ENCODE results near the gene BCORL1. TPM values are rescaled to one million over a fixed set of nuclear protein-coding genes. Genes with fewer than 3 reads are reported as not detected.
A peak's percentile ranks its signal among the peaks of the same experiment; 100 is the strongest.

The BCORL1 gene
- total RNA-seq, 1 experiment from 2014 or later = 5.3 TPM

- Histone ChIP-seq H3K27ac (ENCODE audit: low read length) (no peak overlapping the region), H2AFZ (ENCODE audit: low read length) (no peak overlapping the region), H3K4me1 (ENCODE audit: low read length) (peaks cover 14% of the 10 kb centered on the region), H3K4me3 (ENCODE audit: low read length) (no peak overlapping the region; the same call in 1 of the 2 replicates), H3K9ac (ENCODE audit: low read length) (peak overlapping the region; percentile 48), H3K4me2 (ENCODE audit: low read depth, low read length, poor library complexity, severe bottlenecking) (peak overlapping the region; percentile 50), H3K27me3 (ENCODE audit: low read length) (no peaks in the 10 kb centered on the region), H3K36me3 (ENCODE audit: insufficient read depth, low read length) (peaks cover 4% of the 10 kb centered on the region), H4K20me1 (ENCODE audit: insufficient read depth, low read depth, low read length) (no peaks in the 10 kb centered on the region), H3K79me2 (ENCODE audit: low read length) (no peaks in the 10 kb centered on the region), H3K9me2 (replicated peaks; ENCODE audit: insufficient read depth, low read length) (no peaks in the 10 kb centered on the region), H3K9me3 (ENCODE audit: low read length) (no peaks in the 10 kb centered on the region)
- peak; percentile 94 for DNase-seq
Observed at GRCh38 chrX:130024127-130024526, 41.7 kb downstream of the BCORL1 start.

- H3K27ac ChIP-seq (ENCODE audit: low read length) = no peak overlapping the region
- no peaks in the 10 kb centered on the region for H3K9me2 ChIP-seq (replicated peaks; ENCODE audit: insufficient read depth, low read length)
- no peaks in the 10 kb centered on the region for H4K20me1 ChIP-seq (ENCODE audit: insufficient read depth, low read depth, low read length)
- H3K27me3 ChIP-seq (ENCODE audit: low read length) = no peaks in the 10 kb centered on the region
- no peak overlapping the region for H3K9ac ChIP-seq (ENCODE audit: low read length)
- no peaks in the 10 kb centered on the region for H3K9me3 ChIP-seq (ENCODE audit: low read length)
- H2AFZ ChIP-seq (ENCODE audit: low read length) = no peak overlapping the region
- no peak for DNase-seq
- peaks cover 4% of the 10 kb centered on the region for H3K36me3 ChIP-seq (ENCODE audit: insufficient read depth, low read length)
- no peak overlapping the region for H3K4me3 ChIP-seq (ENCODE audit: low read length)
- H3K4me2 ChIP-seq (ENCODE audit: low read depth, low read length, poor library complexity, severe bottlenecking) = no peak overlapping the region
- peaks cover 14% of the 10 kb centered on the region for H3K4me1 ChIP-seq (ENCODE audit: low read length)
- H3K79me2 ChIP-seq (ENCODE audit: low read length) = no peaks in the 10 kb centered on the region
Observed at GRCh38 chrX:130025256-130025655, 42.8 kb downstream of the BCORL1 start.

- no peaks in the 10 kb centered on the region for H3K9me2 ChIP-seq (replicated peaks; ENCODE audit: insufficient read depth, low read length)
- no peak overlapping the region for H3K4me3 ChIP-seq (ENCODE audit: low read length)
- no peaks in the 10 kb centered on the region for H4K20me1 ChIP-seq (ENCODE audit: insufficient read depth, low read depth, low read length)
- peaks cover 14% of the 10 kb centered on the region for H3K4me1 ChIP-seq (ENCODE audit: low read length)
- H2AFZ ChIP-seq (ENCODE audit: low read length) = no peak overlapping the region
- H3K79me2 ChIP-seq (ENCODE audit: low read length) = no peaks in the 10 kb centered on the region
- H3K4me2 ChIP-seq (ENCODE audit: low read depth, low read length, poor library complexity, severe bottlenecking) = no peak overlapping the region
- no peak for DNase-seq
- no peaks in the 10 kb centered on the region for H3K27me3 ChIP-seq (ENCODE audit: low read length)
- H3K9ac ChIP-seq (ENCODE audit: low read length) = no peak overlapping the region
- H3K9me3 ChIP-seq (ENCODE audit: low read length) = no peaks in the 10 kb centered on the region
- no peak overlapping the region for H3K27ac ChIP-seq (ENCODE audit: low read length)
- peaks cover 4% of the 10 kb centered on the region for H3K36me3 ChIP-seq (ENCODE audit: insufficient read depth, low read length)
Observed at GRCh38 chrX:130027569-130027968, 45.1 kb downstream of the BCORL1 start.

GRCh38 chrX:130028196-130028595, 45.8 kb downstream of the BCORL1 start:
- no peaks in the 10 kb centered on the region for H3K27me3 ChIP-seq (ENCODE audit: low read length)
- no peaks in the 10 kb centered on the region for H3K9me2 ChIP-seq (replicated peaks; ENCODE audit: insufficient read depth, low read length)
- no peak overlapping the region for H3K9ac ChIP-seq (ENCODE audit: low read length)
- H3K79me2 ChIP-seq (ENCODE audit: low read length) = no peaks in the 10 kb centered on the region
- H3K4me2 ChIP-seq (ENCODE audit: low read depth, low read length, poor library complexity, severe bottlenecking) = no peak overlapping the region
- no peaks in the 10 kb centered on the region for H4K20me1 ChIP-seq (ENCODE audit: insufficient read depth, low read depth, low read length)
- H3K27ac ChIP-seq (ENCODE audit: low read length) = no peak overlapping the region
- H3K4me1 ChIP-seq (ENCODE audit: low read length) = peaks cover 14% of the 10 kb centered on the region
- H3K4me3 ChIP-seq (ENCODE audit: low read length) = no peak overlapping the region
- H3K9me3 ChIP-seq (ENCODE audit: low read length) = no peaks in the 10 kb centered on the region
- H3K36me3 ChIP-seq (ENCODE audit: insufficient read depth, low read length) = peaks cover 4% of the 10 kb centered on the region
- H2AFZ ChIP-seq (ENCODE audit: low read length) = no peak overlapping the region
- peak; percentile 78 for DNase-seq

GRCh38 chrX:130030826-130031225, 48.4 kb downstream of the BCORL1 start:
- peaks cover 4% of the 10 kb centered on the region for H3K36me3 ChIP-seq (ENCODE audit: insufficient read depth, low read length)
- H3K9ac ChIP-seq (ENCODE audit: low read length) = no peak overlapping the region
- no peak for DNase-seq

GRCh38 chrX:130032552-130032951, 50.1 kb downstream of the BCORL1 start:
- Histone ChIP-seq H3K4me2 (ENCODE audit: low read depth, low read length, poor library complexity, severe bottlenecking) (no peak overlapping the region), H3K9me2 (replicated peaks; ENCODE audit: insufficient read depth, low read length) (no peaks in the 10 kb centered on the region), H3K9me3 (ENCODE audit: low read length) (no peaks in the 10 kb centered on the region), H3K27ac (ENCODE audit: low read length) (no peak overlapping the region), H4K20me1 (ENCODE audit: insufficient read depth, low read depth, low read length) (no peaks in the 10 kb centered on the region), H3K9ac (ENCODE audit: low read length) (no peak overlapping the region), H3K36me3 (ENCODE audit: insufficient read depth, low read length) (no peaks in the 10 kb centered on the region; the same call in 1 of the 2 replicates), H3K79me2 (ENCODE audit: low read length) (no peaks in the 10 kb centered on the region), H2AFZ (ENCODE audit: low read length) (no peak overlapping the region), H3K4me3 (ENCODE audit: low read length) (no peak overlapping the region), H3K4me1 (ENCODE audit: low read length) (no peaks in the 10 kb centered on the region), H3K27me3 (ENCODE audit: low read length) (no peaks in the 10 kb centered on the region)
- DNase-seq = no peak

More at GRCh38 chrX:130030826-130031225, 48.4 kb downstream of the BCORL1 start:
- H3K9me2 ChIP-seq (replicated peaks; ENCODE audit: insufficient read depth, low read length) = no peaks in the 10 kb centered on the region
- no peak overlapping the region for H2AFZ ChIP-seq (ENCODE audit: low read length)
- H3K79me2 ChIP-seq (ENCODE audit: low read length) = no peaks in the 10 kb centered on the region
- no peak overlapping the region for H3K27ac ChIP-seq (ENCODE audit: low read length)
- no peaks in the 10 kb centered on the region for H3K27me3 ChIP-seq (ENCODE audit: low read length)
- H3K4me3 ChIP-seq (ENCODE audit: low read length) = no peak overlapping the region
- H3K4me2 ChIP-seq (ENCODE audit: low read depth, low read length, poor library complexity, severe bottlenecking) = no peak overlapping the region
- no peaks in the 10 kb centered on the region for H4K20me1 ChIP-seq (ENCODE audit: insufficient read depth, low read depth, low read length)
- H3K4me1 ChIP-seq (ENCODE audit: low read length) = no peaks in the 10 kb centered on the region
- H3K9me3 ChIP-seq (ENCODE audit: low read length) = no peaks in the 10 kb centered on the region

- no peaks in the 10 kb centered on the region for H3K79me2 ChIP-seq (ENCODE audit: low read length)
- no peaks in the 10 kb centered on the region for H4K20me1 ChIP-seq (ENCODE audit: insufficient read depth, low read depth, low read length)
- H3K9ac ChIP-seq (ENCODE audit: low read length) = no peak overlapping the region
- no peaks in the 10 kb centered on the region for H3K36me3 ChIP-seq (ENCODE audit: insufficient read depth, low read length)
- H3K4me3 ChIP-seq (ENCODE audit: low read length) = no peak overlapping the region
- H3K4me1 ChIP-seq (ENCODE audit: low read length) = no peaks in the 10 kb centered on the region
- H3K9me3 ChIP-seq (ENCODE audit: low read length) = no peaks in the 10 kb centered on the region
- H3K9me2 ChIP-seq (replicated peaks; ENCODE audit: insufficient read depth, low read length) = no peaks in the 10 kb centered on the region
- no peak overlapping the region for H2AFZ ChIP-seq (ENCODE audit: low read length)
- H3K4me2 ChIP-seq (ENCODE audit: low read depth, low read length, poor library complexity, severe bottlenecking) = no peak overlapping the region
- no peak overlapping the region for H3K27ac ChIP-seq (ENCODE audit: low read length)
- no peak for DNase-seq
- H3K27me3 ChIP-seq (ENCODE audit: low read length) = no peaks in the 10 kb centered on the region
Observed at GRCh38 chrX:130034178-130034577, 51.7 kb downstream of the BCORL1 start.

GRCh38 chrX:130039847-130040246, 57.4 kb downstream of the BCORL1 start:
- H3K9me2 ChIP-seq (replicated peaks; ENCODE audit: insufficient read depth, low read length) = no peaks in the 10 kb centered on the region
- H2AFZ ChIP-seq (ENCODE audit: low read length) = no peak overlapping the region
- no peak overlapping the region for H3K4me2 ChIP-seq (ENCODE audit: low read depth, low read length, poor library complexity, severe bottlenecking)
- H3K27ac ChIP-seq (ENCODE audit: low read length) = no peak overlapping the region
- H3K79me2 ChIP-seq (ENCODE audit: low read length) = no peaks in the 10 kb centered on the region
- no peak for DNase-seq
- no peak overlapping the region for H3K9ac ChIP-seq (ENCODE audit: low read length)
- no peaks in the 10 kb centered on the region for H3K27me3 ChIP-seq (ENCODE audit: low read length)
- no peaks in the 10 kb centered on the region for H3K36me3 ChIP-seq (ENCODE audit: insufficient read depth, low read length)
- H4K20me1 ChIP-seq (ENCODE audit: insufficient read depth, low read depth, low read length) = no peaks in the 10 kb centered on the region
- H3K9me3 ChIP-seq (ENCODE audit: low read length) = no peaks in the 10 kb centered on the region
- no peak overlapping the region for H3K4me3 ChIP-seq (ENCODE audit: low read length)
- no peaks in the 10 kb centered on the region for H3K4me1 ChIP-seq (ENCODE audit: low read length)

- no peaks in the 10 kb centered on the region for H3K79me2 ChIP-seq (ENCODE audit: low read length)
- no peak overlapping the region for H3K27ac ChIP-seq (ENCODE audit: low read length)
- DNase-seq = no peak
- no peaks in the 10 kb centered on the region for H3K27me3 ChIP-seq (ENCODE audit: low read length)
- no peaks in the 10 kb centered on the region for H3K9me2 ChIP-seq (replicated peaks; ENCODE audit: insufficient read depth, low read length)
- no peak overlapping the region for H3K4me2 ChIP-seq (ENCODE audit: low read depth, low read length, poor library complexity, severe bottlenecking)
- no peak overlapping the region for H3K4me3 ChIP-seq (ENCODE audit: low read length)
- no peak overlapping the region for H2AFZ ChIP-seq (ENCODE audit: low read length)
- no peaks in the 10 kb centered on the region for H3K4me1 ChIP-seq (ENCODE audit: low read length)
- H3K9ac ChIP-seq (ENCODE audit: low read length) = no peak overlapping the region
- H4K20me1 ChIP-seq (ENCODE audit: insufficient read depth, low read depth, low read length) = no peaks in the 10 kb centered on the region
- H3K36me3 ChIP-seq (ENCODE audit: insufficient read depth, low read length) = peaks cover 3% of the 10 kb centered on the region; the same call in 1 of the 2 replicates
- H3K9me3 ChIP-seq (ENCODE audit: low read length) = no peaks in the 10 kb centered on the region; the same call in 1 of the 2 replicates
Observed at GRCh38 chrX:130047416-130047815, 65.0 kb downstream of the BCORL1 start.
